Adrenal gland (tissue), 19 donors: ENCODE data around the gene DNAJC5. TPM values are rescaled to one million over a fixed set of nuclear protein-coding genes. Genes with fewer than 3 reads are reported as not detected.
A peak's percentile ranks its signal among the peaks of the same experiment; 100 is the strongest.

Experiments used
- DNase-seq, 7 donors: peaks; one replicate each; pipeline ENCODE4 v3.0.0-alpha.2; 2019 to 2020
- H3K27ac ChIP-seq, 5 donors: fragments of 200-600 bp; sonication (generic) in 4 of 5; 1 replicate in 3 of 5; 2 replicates in 2 of 5; pipeline versions ENCODE4 v1.5.1 to v1.8.0; 2016 to 2020; ENCODE audit warnings: mild to moderate bottlenecking in 1 of 5
- H3K27me3 ChIP-seq: fragments of 200-600 bp; 2 replicates; pipeline ENCODE4 v1.8.0; 2021
- H3K36me3 ChIP-seq, 2 donors: fragments of 200-600 bp; replicated peaks in 1 of 2; 1 replicate in 1 of 2; 2 replicates in 1 of 2; pipeline versions ENCODE4 v1.5.1 to v1.8.0; 2018 to 2022
- H3K4me1 ChIP-seq, 2 donors: fragments of 200-600 bp; replicated peaks in 1 of 2; 1 replicate in 1 of 2; 2 replicates in 1 of 2; pipeline versions ENCODE4 v1.5.1 to v1.8.0; 2018 to 2021
- H3K4me3 ChIP-seq, 4 donors: fragments of 200-600 bp; sonication (generic) in 3 of 4; one replicate each; pipeline ENCODE4 v1.5.1; 2016 to 2018
- H3K9me3 ChIP-seq, 3 donors: fragments of 200-600 bp; sonication (generic) in 1 of 3; replicated peaks in 1 of 3; 1 replicate in 2 of 3; 2 replicates in 1 of 3; pipeline versions ENCODE4 v1.5.1 to v1.8.0; 2016 to 2021
- POLR2A ChIP-seq, 2 donors: fragments of 450-650 bp; IDR thresholded peaks; one replicate each; pipeline ENCODE4 v1.6.1; 2017; ENCODE audit warnings: antibody characterized with exemption in 2 of 2, mild to moderate bottlenecking in 2 of 2, moderate library complexity in 1 of 2
- whole genome bisulfite sequencing, 4 donors: extraction: QIAGEN DNeasy Blood & Tissue Kit in 2 of 4; methylation state at CpG; one replicate each; pipeline versions ENCODE4 v1.1.5 to v1.1.7; 2013 to 2017; 5-methylcytosine and 5-hydroxymethylcytosine counted together
- intact Hi-C, 2 donors: fragments of 100-400 bp; cut with DNase I; formaldehyde crosslinking; loops; one replicate each; pipeline versions ENCODE4 v1.14.1 to v1.15.0; 2022 to 2023
- long read RNA-seq, 10 donors: library from polyadenylated mRNA in 3 of 10; unstranded in 2 of 10; stranded (forward) in 1 of 10; transcript quantifications; one replicate each; pipeline ENCODE4 v2.0.0 and lab custom pipeline, GENCODE V29; 2021 to 2026
- polyA plus RNA-seq, 3 donors: library from polyadenylated mRNA; stranded (reverse); fragments of 200-250 nt in 2 of 3; fragments of 350-450 nt in 1 of 3; fragmentation: Illumina TruSeq in 1 of 3; extraction: RNeasy Lipid Tissue Mini Kit (QIAGEN cat#74804) in 1 of 3; gene quantifications; one replicate each; pipeline ENCODE4 v1.2.3, GENCODE V29; 2013 to 2014
- total RNA-seq, 9 donors: library from RNA; depleted of rRNA in 4 of 9; stranded (reverse); fragments of >200 nt in 4 of 9; fragments of 120-200 nt in 1 of 9; fragmentation: NEBNext Ultra II Directional in 1 of 9; extraction: Animal tissue kit (Norgen Biotek cat#: 25700) in 1 of 9; gene quantifications; one replicate each; pipeline versions ENCODE4 v1.1.0 to v1.2.4, GENCODE V29; 2013 to 2023
- TF ChIP-seq, protein P1 (sequence below), 6 experiments: fragments of 450-650 bp in 4 of 6; fragments of 200-600 bp in 2 of 6; sonication (generic) in 1 of 6; IDR thresholded peaks; 1 replicate in 5 of 6; 2 replicates in 1 of 6; pipeline versions ENCODE4 v1.5.1 to v1.8.0; 2016 to 2021; ENCODE audit warnings: antibody characterized with exemption in 6 of 6, mild to moderate bottlenecking in 2 of 6, moderate library complexity in 1 of 6
- donor health status: healthy with polysubstance abuse.
- donor health status: Bipolar disorder and iron deficiency.
- donor health status: DM: yes; HTN: yes; CAD: no.
- donor health status: DM: no; HTN: no; CAD: no.
- donor health status: DM: no; HTN: no; CAD: no.
- donor health status: DM: yes; HTN: yes; CAD: no.

Gene DNAJC5, protein sequence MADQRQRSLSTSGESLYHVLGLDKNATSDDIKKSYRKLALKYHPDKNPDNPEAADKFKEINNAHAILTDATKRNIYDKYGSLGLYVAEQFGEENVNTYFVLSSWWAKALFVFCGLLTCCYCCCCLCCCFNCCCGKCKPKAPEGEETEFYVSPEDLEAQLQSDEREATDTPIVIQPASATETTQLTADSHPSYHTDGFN
- 10 to 100 TPM; 53.8 to 78.0 (median 64.7) TPM for total RNA-seq
- polyA plus RNA-seq, result 10 to 100 TPM; 26.5 to 31.7 (median 29.7) TPM
- long read RNA-seq, donor 1, full-length matches to known transcripts, result 26 of 79 reads
- long read RNA-seq, donor 1, partial matches to known transcripts, result 53 of 79 reads
- long read RNA-seq, donor 1, other reads (novel, unspliced or antisense), result 0 of 79 reads
- long read RNA-seq, donor 2, full-length matches to known transcripts, result 26 of 26 reads
- long read RNA-seq, donor 2, partial matches to known transcripts, result 0 of 26 reads
- long read RNA-seq, donor 2, other reads (novel, unspliced or antisense), result 0 of 26 reads
- long read RNA-seq, donor 3, full-length matches to known transcripts, result 12 of 28 reads
- long read RNA-seq, donor 3, partial matches to known transcripts, result 16 of 28 reads
- long read RNA-seq, donor 3, other reads (novel, unspliced or antisense), result 0 of 28 reads
- long read RNA-seq, donor 4, partial matches to known transcripts, result 1 of 7 reads
- long read RNA-seq, donor 4, other reads (novel, unspliced or antisense), result 6 of 7 reads
- long read RNA-seq, donor 5, full-length matches to known transcripts, result 65 of 93 reads
- long read RNA-seq, donor 5, partial matches to known transcripts, result 3 of 93 reads
- long read RNA-seq, donor 5, other reads (novel, unspliced or antisense), result 25 of 93 reads
- long read RNA-seq, donor 6, partial matches to known transcripts, result 0 of 6 reads
- long read RNA-seq, donor 6, other reads (novel, unspliced or antisense), result 6 of 6 reads
- long read RNA-seq, donor 7, full-length matches to known transcripts, result 16 of 51 reads
- long read RNA-seq, donor 7, partial matches to known transcripts, result 30 of 51 reads
- long read RNA-seq, donor 7, other reads (novel, unspliced or antisense), result 5 of 51 reads
- long read RNA-seq, donor 8, full-length matches to known transcripts, result 33 of 111 reads
- long read RNA-seq, donor 8, partial matches to known transcripts, result 61 of 111 reads
- long read RNA-seq, donor 8, other reads (novel, unspliced or antisense), result 17 of 111 reads
- long read RNA-seq, donor 9, full-length matches to known transcripts, result 12 of 92 reads
- long read RNA-seq, donor 9, partial matches to known transcripts, result 74 of 92 reads
- long read RNA-seq, donor 9, other reads (novel, unspliced or antisense), result 6 of 92 reads
- long read RNA-seq, donor 10, full-length matches to known transcripts, result 9 of 56 reads
- long read RNA-seq, donor 10, partial matches to known transcripts, result 42 of 56 reads
- long read RNA-seq, donor 10, other reads (novel, unspliced or antisense), result 5 of 56 reads

DNA sequence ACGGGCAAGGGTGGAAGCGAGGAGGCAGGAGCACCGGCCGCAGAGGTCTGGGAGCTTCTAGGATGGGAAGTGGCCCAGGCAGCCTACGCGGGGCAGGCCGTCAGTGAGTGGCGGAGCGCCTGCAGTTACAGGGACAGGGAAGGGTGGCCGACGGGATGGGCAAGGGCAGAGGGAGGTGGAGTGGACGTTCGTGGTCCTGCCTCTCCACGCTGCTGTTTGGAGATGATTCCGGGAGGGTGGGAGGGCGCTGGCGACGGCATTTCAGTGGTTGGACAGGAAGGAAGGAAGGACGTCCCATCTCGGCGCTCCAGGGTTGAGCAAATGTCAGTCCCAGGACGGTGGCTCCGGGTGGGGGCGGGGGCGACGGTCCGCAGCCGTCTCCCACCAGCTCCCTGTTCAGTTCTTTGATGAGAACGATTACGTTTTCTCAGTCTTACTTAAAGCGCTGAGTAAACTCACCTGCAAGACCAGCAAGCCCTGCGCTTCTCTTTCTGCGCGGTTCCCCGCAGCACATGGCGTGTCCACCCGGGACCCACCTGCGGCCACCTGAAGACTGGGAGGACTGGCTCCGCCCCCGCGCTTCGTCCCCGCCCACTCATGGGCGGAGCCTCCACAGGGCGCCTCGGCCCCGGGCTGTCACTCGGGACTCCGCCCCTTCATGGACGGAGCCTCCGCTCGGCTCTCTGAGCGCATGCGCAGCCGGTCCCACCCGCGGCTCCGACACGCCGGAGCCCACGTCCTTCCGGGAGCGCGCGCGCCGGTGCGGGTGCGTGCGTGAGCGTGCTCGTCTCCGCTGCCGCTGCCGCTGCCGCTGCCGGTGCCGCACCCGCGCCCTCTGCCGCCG is at the start of gene DNAJC5:
TSS of gene DNAJC5 (plus strand) at position 769 of the 844 bp plus-strand sequence. CDS start 33,220 bp downstream, outside the sequence.
- peak; percentile 38 to 68 for TF ChIP-seq POLR2A (IDR thresholded peaks at IDR 0.05)
- TF ChIP-seq, protein P1, sequence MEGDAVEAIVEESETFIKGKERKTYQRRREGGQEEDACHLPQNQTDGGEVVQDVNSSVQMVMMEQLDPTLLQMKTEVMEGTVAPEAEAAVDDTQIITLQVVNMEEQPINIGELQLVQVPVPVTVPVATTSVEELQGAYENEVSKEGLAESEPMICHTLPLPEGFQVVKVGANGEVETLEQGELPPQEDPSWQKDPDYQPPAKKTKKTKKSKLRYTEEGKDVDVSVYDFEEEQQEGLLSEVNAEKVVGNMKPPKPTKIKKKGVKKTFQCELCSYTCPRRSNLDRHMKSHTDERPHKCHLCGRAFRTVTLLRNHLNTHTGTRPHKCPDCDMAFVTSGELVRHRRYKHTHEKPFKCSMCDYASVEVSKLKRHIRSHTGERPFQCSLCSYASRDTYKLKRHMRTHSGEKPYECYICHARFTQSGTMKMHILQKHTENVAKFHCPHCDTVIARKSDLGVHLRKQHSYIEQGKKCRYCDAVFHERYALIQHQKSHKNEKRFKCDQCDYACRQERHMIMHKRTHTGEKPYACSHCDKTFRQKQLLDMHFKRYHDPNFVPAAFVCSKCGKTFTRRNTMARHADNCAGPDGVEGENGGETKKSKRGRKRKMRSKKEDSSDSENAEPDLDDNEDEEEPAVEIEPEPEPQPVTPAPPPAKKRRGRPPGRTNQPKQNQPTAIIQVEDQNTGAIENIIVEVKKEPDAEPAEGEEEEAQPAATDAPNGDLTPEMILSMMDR (IDR thresholded peaks at IDR 0.05), result no peak
- Histone ChIP-seq H3K4me1 (peaks cover 36 to 43% of the 10 kb centered on the region in 2 donors), H3K27ac (peak within 1 kb of the TSS; percentile 36 to 97 (median 80)), H3K27me3 (no peaks in the 10 kb centered on the region), H3K4me3 (peak within 1 kb of the TSS; percentile 33 to 88 (median 49)), H3K36me3 (peaks cover 0 to 24% of the 10 kb centered on the region in 2 donors), H3K9me3 (no peaks in the 10 kb centered on the region)
- intact Hi-C loops, result no loop called here
- DNase-seq, result peak; percentile 94 to 98 (median 95)
- 0 to 1% (median 1%) methylated on average over 16 to 82 of the region's 82 CpGs for WGBS, 4 donors

DNA sequence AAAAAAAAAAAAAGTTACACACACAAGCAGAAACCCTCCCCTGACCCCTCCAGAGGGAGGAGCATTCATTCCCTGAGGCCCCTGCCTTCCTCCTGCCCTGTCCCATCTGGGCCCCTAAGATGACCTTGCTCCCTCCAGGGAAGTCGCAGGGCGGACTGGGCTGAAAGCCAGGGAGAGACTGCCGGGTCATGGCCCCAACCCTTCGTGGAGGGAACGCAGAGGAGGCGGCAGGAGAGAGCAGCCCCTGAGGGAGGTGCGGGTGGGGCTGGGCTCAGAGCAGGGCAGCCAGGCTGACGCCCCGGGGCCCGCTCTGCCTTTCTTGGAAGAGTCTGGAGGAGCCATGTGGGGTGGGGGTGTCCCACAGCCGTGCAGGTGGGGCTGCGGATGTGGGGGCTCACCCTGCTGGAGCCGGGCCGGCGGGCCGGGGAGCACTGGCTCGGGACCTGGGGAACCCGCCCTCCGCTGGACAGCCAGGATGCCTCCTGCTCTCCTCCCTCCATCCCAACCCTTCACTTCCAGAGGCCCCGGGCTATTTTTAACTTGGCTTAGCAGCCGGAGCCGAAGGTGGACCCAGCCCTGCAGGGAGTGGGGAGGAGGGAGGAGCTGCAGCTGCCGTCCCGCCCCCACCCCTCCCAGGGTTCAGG is 48.7 kb upstream of the DNAJC5 start:
- peak; percentile 63 to 88 (median 81) for DNase-seq
- intact Hi-C loops, result no loop called here

DNA sequence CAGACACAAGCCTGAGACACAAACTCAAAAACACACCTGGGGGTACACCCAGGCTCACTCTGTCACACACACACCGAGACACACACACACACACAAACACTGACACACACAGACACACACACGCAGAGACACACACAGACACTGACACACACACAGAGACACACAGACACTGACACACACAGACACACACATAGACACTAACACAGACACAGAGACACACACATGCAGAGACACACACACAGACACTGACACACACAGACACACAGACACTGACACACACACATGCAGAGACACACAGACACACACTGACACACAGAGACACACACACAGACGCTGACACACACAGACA is 48.1 kb upstream of the DNAJC5 start:
- no peak overlapping the region for H3K4me3 ChIP-seq
- intact Hi-C loops, result no loop called here
- peak overlapping the region in 2 of 5 donors; percentile 2 to 86 for H3K27ac ChIP-seq
- H3K36me3 ChIP-seq, result no peaks in the 10 kb centered on the region
- no peak for DNase-seq
- peaks cover 10 to 17% of the 10 kb centered on the region in 2 donors for H3K4me1 ChIP-seq
- H3K27me3 ChIP-seq, result no peaks in the 10 kb centered on the region
- WGBS, 4 donors, result 40 to 53% (median 53%) methylated on average over 1 to 3 of the region's 3 CpGs
- no peaks in the 10 kb centered on the region for H3K9me3 ChIP-seq
- TF ChIP-seq, protein P1 (IDR thresholded peaks at IDR 0.05), result no peak
- no peak for TF ChIP-seq POLR2A (IDR thresholded peaks at IDR 0.05)

More for the DNA sequence above, 48.7 kb upstream of the DNAJC5 start:
- no peaks in the 10 kb centered on the region for H3K36me3 ChIP-seq
- H3K27ac ChIP-seq, result peak overlapping the region in 2 of 5 donors; percentile 20 to 86
- 0 to 2% (median 0%) methylated on average over 7 to 24 of the region's 24 CpGs for WGBS, 4 donors
- H3K4me1 ChIP-seq, result peaks cover 10 to 17% of the 10 kb centered on the region in 2 donors
- H3K9me3 ChIP-seq, result no peaks in the 10 kb centered on the region
- no peaks in the 10 kb centered on the region for H3K27me3 ChIP-seq
- TF ChIP-seq POLR2A (IDR thresholded peaks at IDR 0.05), result no peak
- TF ChIP-seq, protein P1 (IDR thresholded peaks at IDR 0.05), result no peak
- H3K4me3 ChIP-seq, result peak overlapping the region in 1 of 4 donors; percentile 16
